Liver (tissue), 9 donors: Measurements from ENCODE around the gene ING5. TPM values are rescaled to one million over a fixed set of nuclear protein-coding genes. Genes with fewer than 3 reads are reported as not detected.
"Not testable (repeated sequence)": the region's sequence is repeated elsewhere in the genome, so short reads cannot be mapped to it uniquely, and the experiment has no call there.

Experiments used
- DNase-seq: peaks from one replicate; pipeline ENCODE4 v3.0.0-alpha.2; 2017; ENCODE audit warnings: low spot score
- H3K27ac ChIP-seq, 2 donors: one replicate each; pipeline ENCODE4 v1.7.0; 2013; ENCODE audit warnings: inconsistent platforms in 2 of 2, low read length in 2 of 2, control low read depth in 1 of 2, low read depth in 1 of 2, mild to moderate bottlenecking in 1 of 2
- H3K27me3 ChIP-seq, 4 donors: one replicate each; pipeline versions ENCODE4 v1.6.1 to v1.7.0; 2013; ENCODE audit warnings: low read length in 3 of 4, inconsistent platforms in 1 of 4, mild to moderate bottlenecking in 1 of 4, moderate library complexity in 1 of 4; ENCODE audit not compliant: control insufficient read depth in 4 of 4, insufficient read depth in 4 of 4
- H3K36me3 ChIP-seq, 4 donors: one replicate each; pipeline versions ENCODE4 v1.6.1 to v1.7.0; 2013; ENCODE audit warnings: low read length in 3 of 4, mild to moderate bottlenecking in 3 of 4, low read depth in 1 of 4, moderate library complexity in 1 of 4; ENCODE audit not compliant: control insufficient read depth in 4 of 4, insufficient read depth in 3 of 4
- H3K4me1 ChIP-seq, 4 donors: one replicate each; pipeline versions ENCODE4 v1.6.1 to v1.7.0; 2013; ENCODE audit warnings: low read length in 3 of 4, mild to moderate bottlenecking in 3 of 4, moderate library complexity in 1 of 4; ENCODE audit not compliant: control insufficient read depth in 4 of 4, insufficient read depth in 4 of 4
- H3K4me3 ChIP-seq, 3 donors: one replicate each; pipeline versions ENCODE4 v1.6.1 to v1.7.0; 2013; ENCODE audit warnings: low read length in 3 of 3, control low read depth in 1 of 3, low read depth in 1 of 3, mild to moderate bottlenecking in 1 of 3
- H3K9ac ChIP-seq, 2 donors: one replicate each; pipeline ENCODE4 v1.7.0; 2013; ENCODE audit warnings: low read length in 2 of 2, mild to moderate bottlenecking in 2 of 2, moderate library complexity in 2 of 2, control low read depth in 1 of 2, low read depth in 1 of 2
- H3K9me3 ChIP-seq, 4 donors: one replicate each; pipeline versions ENCODE4 v1.6.1 to v1.7.0; 2013; ENCODE audit warnings: low read length in 3 of 4; ENCODE audit not compliant: control insufficient read depth in 4 of 4
- FOXA1 ChIP-seq: IDR thresholded peaks from 2 replicates; pipeline ENCODE4 v1.6.1; 2016; ENCODE audit warnings: antibody characterized with exemption
- FOXA2 ChIP-seq: IDR thresholded peaks from 2 replicates; pipeline ENCODE4 v1.6.1; 2016; ENCODE audit warnings: antibody characterized with exemption
- GABPA ChIP-seq, 2 donors: IDR thresholded peaks in 1 of 2; conservative IDR thresholded peaks in 1 of 2; 2 replicates each; pipeline ENCODE4 v1.6.1; 2016; ENCODE audit warnings: antibody characterized with exemption in 2 of 2, mild to moderate bottlenecking in 1 of 2, moderate library complexity in 1 of 2
- HNF4A ChIP-seq, 2 donors: conservative IDR thresholded peaks; 2 replicates each; pipeline ENCODE4 v1.6.1; 2016; ENCODE audit warnings: antibody characterized with exemption in 2 of 2, mild to moderate bottlenecking in 2 of 2
- HNF4G ChIP-seq: IDR thresholded peaks from 2 replicates; pipeline ENCODE4 v1.6.1; 2016; ENCODE audit warnings: antibody characterized with exemption
- JUND ChIP-seq, 2 donors: IDR thresholded peaks; 2 replicates each; pipeline ENCODE4 v1.6.1; 2016; ENCODE audit warnings: antibody characterized with exemption in 2 of 2
- NR2F2 ChIP-seq: IDR thresholded peaks from 2 replicates; pipeline ENCODE4 v1.6.1; 2016; ENCODE audit warnings: antibody characterized with exemption
- RAD21 ChIP-seq, 2 donors: IDR thresholded peaks; 2 replicates each; pipeline ENCODE4 v1.6.1; 2016; ENCODE audit warnings: antibody characterized with exemption in 2 of 2, mild to moderate bottlenecking in 2 of 2
- RXRA ChIP-seq, 2 donors: IDR thresholded peaks; 2 replicates each; pipeline ENCODE4 v1.6.1; 2017 to 2018; ENCODE audit warnings: antibody characterized with exemption in 2 of 2, mild to moderate bottlenecking in 1 of 2
- SP1 ChIP-seq: IDR thresholded peaks from 2 replicates; pipeline ENCODE4 v1.6.1; 2018; ENCODE audit warnings: antibody characterized with exemption, mild to moderate bottlenecking
- TAF1 ChIP-seq: conservative IDR thresholded peaks from 2 replicates; pipeline ENCODE4 v1.6.1; 2016; ENCODE audit warnings: antibody characterized with exemption, mild to moderate bottlenecking
- WGBS: extraction: QIAGEN DNeasy Blood & Tissue Kit; methylation state at CpG from one replicate; pipeline ENCODE4 v1.1.7; 2013; 5-methylcytosine and 5-hydroxymethylcytosine counted together
- polyA plus RNA-seq, 2 donors: library from polyadenylated mRNA; stranded (reverse) in 1 of 2; unstranded in 1 of 2; fragments of 200-250 nt in 1 of 2; fragments of >200 nt in 1 of 2; fragmentation: Nextera tagmentation in 1 of 2; extraction: Ambion mirVana in 1 of 2; gene quantifications; one replicate each; pipeline versions ENCODE4 v1.2.1 to v1.2.3, GENCODE V29; 2013 to 2015
- total RNA-seq, 2 donors: library from RNA; depleted of rRNA; stranded (reverse); fragments of >200 nt; gene quantifications; one replicate each; pipeline ENCODE4 v1.2.3, GENCODE V29; 2014
- TF ChIP-seq, protein P1 (sequence below): fragments of 150-350 bp; IDR thresholded peaks from 2 replicates; pipeline ENCODE4 v1.5.1; 2017; ENCODE audit warnings: improper control_type of control experiment, low read depth, low read length; ENCODE audit not compliant: missing input control
- TF ChIP-seq, protein P2 (sequence below): IDR thresholded peaks from 2 replicates; pipeline ENCODE4 v1.6.1; 2016; ENCODE audit warnings: antibody characterized with exemption
- TF ChIP-seq, protein P3 (sequence below): IDR thresholded peaks from 2 replicates; pipeline ENCODE4 v1.6.1; 2016; ENCODE audit warnings: antibody characterized with exemption, mild to moderate bottlenecking
- TF ChIP-seq, protein P4 (sequence below): IDR thresholded peaks from 2 replicates; pipeline ENCODE4 v1.6.1; 2016; ENCODE audit warnings: antibody characterized with exemption
- donor health status: healthy.
- donor health status: healthy.
- donor health status: healthy.
- donor health status: healthy.
- donor health status: healthy.

Gene ING5
- total and polyA plus RNA-seq, 4 donors, result 7.2 to 24.2 (median 13.9) TPM

DNA sequence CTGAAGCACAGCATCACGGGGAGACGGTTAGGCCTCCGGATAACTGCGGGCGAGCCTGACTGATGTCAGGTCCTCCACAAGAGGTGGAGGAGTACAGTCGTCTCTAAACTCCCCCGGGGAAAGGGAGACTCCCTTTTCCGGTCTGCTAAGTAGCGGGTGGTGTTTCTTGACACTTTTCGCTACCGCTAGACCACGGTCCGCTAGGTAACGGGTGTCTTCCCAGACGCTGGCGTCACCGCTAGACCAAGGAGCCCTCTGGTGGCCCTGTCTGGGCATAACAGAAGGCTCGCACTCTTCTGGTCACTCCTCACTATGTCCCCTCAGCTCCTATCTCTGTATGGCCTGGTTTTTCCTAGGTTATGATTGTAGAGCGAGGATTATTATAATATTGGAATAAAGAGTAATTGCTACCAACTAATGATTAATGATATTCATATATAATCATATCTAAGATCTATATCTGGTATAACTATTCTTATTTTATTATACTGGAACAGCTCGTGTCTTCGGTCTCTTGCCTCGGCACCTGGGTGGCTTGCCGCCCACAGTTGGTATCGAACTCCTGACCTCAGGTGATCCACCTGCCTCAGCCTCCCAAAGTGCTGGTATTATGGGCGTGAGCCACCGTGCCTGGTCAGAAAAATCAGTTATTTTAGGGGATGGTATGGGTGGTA lies 30.8 kb downstream of the ING5 start:
- DNase-seq, H3K36me3 ChIP-seq, H3K9me3 ChIP-seq, H3K27ac ChIP-seq, H3K27me3 ChIP-seq, H3K9ac ChIP-seq, H3K4me3 ChIP-seq: not testable (repeated sequence)
- 44% methylated on average over 25 of the region's 26 CpGs for WGBS
- TF ChIP-seq RAD21 (IDR thresholded peaks at IDR 0.05), result peak; percentile 60 to 66
- TF ChIP-seq, protein P1, sequence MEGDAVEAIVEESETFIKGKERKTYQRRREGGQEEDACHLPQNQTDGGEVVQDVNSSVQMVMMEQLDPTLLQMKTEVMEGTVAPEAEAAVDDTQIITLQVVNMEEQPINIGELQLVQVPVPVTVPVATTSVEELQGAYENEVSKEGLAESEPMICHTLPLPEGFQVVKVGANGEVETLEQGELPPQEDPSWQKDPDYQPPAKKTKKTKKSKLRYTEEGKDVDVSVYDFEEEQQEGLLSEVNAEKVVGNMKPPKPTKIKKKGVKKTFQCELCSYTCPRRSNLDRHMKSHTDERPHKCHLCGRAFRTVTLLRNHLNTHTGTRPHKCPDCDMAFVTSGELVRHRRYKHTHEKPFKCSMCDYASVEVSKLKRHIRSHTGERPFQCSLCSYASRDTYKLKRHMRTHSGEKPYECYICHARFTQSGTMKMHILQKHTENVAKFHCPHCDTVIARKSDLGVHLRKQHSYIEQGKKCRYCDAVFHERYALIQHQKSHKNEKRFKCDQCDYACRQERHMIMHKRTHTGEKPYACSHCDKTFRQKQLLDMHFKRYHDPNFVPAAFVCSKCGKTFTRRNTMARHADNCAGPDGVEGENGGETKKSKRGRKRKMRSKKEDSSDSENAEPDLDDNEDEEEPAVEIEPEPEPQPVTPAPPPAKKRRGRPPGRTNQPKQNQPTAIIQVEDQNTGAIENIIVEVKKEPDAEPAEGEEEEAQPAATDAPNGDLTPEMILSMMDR, result peak; percentile 37
- peaks cover 2 to 22% (median 14%) of the 10 kb centered on the region in 4 donors for H3K4me1 ChIP-seq

DNA sequence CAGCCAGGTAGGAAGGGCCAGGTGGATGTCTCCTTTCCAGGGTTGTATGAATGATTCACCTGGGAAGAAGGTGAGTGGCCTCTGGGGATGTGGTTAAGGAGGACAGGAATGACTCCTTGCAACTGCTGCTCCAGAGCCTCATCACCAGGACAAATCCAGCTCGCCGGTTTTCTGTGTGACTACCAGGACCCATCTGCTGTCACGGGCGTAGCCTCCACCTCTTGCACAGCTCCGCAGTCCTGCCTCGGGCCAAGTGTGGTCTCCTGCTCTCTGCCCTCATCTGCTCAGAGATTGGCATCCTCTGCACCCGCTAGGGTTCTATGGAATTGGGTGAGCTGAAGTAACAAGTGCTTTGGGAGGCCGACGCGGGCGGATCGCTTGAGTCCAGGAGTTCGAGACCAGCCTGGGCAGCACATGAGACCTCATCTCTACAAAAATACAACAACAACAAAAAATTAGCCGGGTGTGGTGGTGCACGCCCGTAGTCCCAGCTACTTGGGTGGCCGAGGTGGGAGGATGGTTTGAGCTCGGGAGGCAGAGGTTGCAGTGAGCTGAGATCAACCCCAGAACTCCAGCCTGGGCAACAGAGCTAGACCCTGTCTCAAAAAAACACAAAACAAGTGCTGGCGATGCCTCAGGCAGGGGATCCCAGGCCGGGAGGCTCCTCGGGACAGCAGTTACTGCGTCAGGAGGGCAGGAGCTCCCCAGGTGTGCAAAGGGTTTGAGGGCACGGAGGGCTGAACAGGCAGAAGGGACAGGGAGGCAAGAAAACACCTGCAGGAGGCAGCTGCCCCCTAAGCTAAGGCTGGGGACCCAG lies 31.8 kb downstream of the ING5 start:
- Histone ChIP-seq H3K9ac (no peak overlapping the region), H3K36me3 (peaks cover 0 to 6% (median 0%) of the 10 kb centered on the region in 4 donors), H3K4me1 (peaks cover 2 to 22% (median 14%) of the 10 kb centered on the region in 4 donors), H3K27ac (no peak overlapping the region), H3K27me3 (no peaks in the 10 kb centered on the region), H3K9me3 (no peaks in the 10 kb centered on the region), H3K4me3 (peak overlapping the region in 1 of 3 donors; percentile 76)
- TF ChIP-seq GABPA (IDR thresholded peaks at IDR 0.05 in 1 of 2, conservative IDR thresholded peaks at IDR 0.05 in 1 of 2) (no peak), FOXA1 (no peak), SP1 (no peak), RXRA (IDR thresholded peaks at IDR 0.05) (no peak), NR2F2 (no peak), HNF4G (no peak), JUND (IDR thresholded peaks at IDR 0.05) (no peak), TAF1 (no peak), RAD21 (IDR thresholded peaks at IDR 0.05) (no peak), FOXA2 (no peak), HNF4A (conservative IDR thresholded peaks at IDR 0.05) (no peak)
- TF ChIP-seq, protein P2, sequence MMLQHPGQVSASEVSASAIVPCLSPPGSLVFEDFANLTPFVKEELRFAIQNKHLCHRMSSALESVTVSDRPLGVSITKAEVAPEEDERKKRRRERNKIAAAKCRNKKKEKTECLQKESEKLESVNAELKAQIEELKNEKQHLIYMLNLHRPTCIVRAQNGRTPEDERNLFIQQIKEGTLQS, result no peak
- TF ChIP-seq, protein P3, sequence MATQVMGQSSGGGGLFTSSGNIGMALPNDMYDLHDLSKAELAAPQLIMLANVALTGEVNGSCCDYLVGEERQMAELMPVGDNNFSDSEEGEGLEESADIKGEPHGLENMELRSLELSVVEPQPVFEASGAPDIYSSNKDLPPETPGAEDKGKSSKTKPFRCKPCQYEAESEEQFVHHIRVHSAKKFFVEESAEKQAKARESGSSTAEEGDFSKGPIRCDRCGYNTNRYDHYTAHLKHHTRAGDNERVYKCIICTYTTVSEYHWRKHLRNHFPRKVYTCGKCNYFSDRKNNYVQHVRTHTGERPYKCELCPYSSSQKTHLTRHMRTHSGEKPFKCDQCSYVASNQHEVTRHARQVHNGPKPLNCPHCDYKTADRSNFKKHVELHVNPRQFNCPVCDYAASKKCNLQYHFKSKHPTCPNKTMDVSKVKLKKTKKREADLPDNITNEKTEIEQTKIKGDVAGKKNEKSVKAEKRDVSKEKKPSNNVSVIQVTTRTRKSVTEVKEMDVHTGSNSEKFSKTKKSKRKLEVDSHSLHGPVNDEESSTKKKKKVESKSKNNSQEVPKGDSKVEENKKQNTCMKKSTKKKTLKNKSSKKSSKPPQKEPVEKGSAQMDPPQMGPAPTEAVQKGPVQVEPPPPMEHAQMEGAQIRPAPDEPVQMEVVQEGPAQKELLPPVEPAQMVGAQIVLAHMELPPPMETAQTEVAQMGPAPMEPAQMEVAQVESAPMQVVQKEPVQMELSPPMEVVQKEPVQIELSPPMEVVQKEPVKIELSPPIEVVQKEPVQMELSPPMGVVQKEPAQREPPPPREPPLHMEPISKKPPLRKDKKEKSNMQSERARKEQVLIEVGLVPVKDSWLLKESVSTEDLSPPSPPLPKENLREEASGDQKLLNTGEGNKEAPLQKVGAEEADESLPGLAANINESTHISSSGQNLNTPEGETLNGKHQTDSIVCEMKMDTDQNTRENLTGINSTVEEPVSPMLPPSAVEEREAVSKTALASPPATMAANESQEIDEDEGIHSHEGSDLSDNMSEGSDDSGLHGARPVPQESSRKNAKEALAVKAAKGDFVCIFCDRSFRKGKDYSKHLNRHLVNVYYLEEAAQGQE, result no peak
- TF ChIP-seq, protein P4, sequence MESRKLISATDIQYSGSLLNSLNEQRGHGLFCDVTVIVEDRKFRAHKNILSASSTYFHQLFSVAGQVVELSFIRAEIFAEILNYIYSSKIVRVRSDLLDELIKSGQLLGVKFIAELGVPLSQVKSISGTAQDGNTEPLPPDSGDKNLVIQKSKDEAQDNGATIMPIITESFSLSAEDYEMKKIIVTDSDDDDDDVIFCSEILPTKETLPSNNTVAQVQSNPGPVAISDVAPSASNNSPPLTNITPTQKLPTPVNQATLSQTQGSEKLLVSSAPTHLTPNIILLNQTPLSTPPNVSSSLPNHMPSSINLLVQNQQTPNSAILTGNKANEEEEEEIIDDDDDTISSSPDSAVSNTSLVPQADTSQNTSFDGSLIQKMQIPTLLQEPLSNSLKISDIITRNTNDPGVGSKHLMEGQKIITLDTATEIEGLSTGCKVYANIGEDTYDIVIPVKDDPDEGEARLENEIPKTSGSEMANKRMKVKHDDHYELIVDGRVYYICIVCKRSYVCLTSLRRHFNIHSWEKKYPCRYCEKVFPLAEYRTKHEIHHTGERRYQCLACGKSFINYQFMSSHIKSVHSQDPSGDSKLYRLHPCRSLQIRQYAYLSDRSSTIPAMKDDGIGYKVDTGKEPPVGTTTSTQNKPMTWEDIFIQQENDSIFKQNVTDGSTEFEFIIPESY, result no peak
- TF ChIP-seq, protein P1, result no peak
- 88% methylated on average over 23 of the region's 23 CpGs for WGBS
- no peak for DNase-seq
